ENCODE measurements around the gene BCAS4.
A peak's percentile ranks its signal among the peaks of the same experiment; 100 is the strongest.
"Not testable (repeated sequence)": the region's sequence is repeated elsewhere in the genome, so short reads cannot be mapped to it uniquely, and the experiment has no call there.

Gene BCAS4

GRCh38 chr20:50798650-50799049 lies 3.8 kb downstream of the BCAS4 start:
- DNase-seq (ENCODE audit: low read depth in 2 of 3, low spot score in 2 of 3): no peak

GRCh38 chr20:50799176-50799889 lies 4.5 kb downstream of the BCAS4 start:
- DNase-seq (ENCODE audit: low read depth in 2 of 3, low spot score in 2 of 3): no peak

- DNase-seq (ENCODE audit: low read depth in 2 of 3, low spot score in 2 of 3): no peak
These were observed 5.2 kb downstream of the BCAS4 start for GRCh38 chr20:50799890-50800550.

- not testable (repeated sequence) for DNase-seq (ENCODE audit: low read depth in 2 of 3, low spot score in 2 of 3)
These were observed 6.3 kb downstream of the BCAS4 start for GRCh38 chr20:50800986-50801746.

- no peak for DNase-seq (ENCODE audit: low read depth in 2 of 3, low spot score in 2 of 3)
These were observed 6.9 kb downstream of the BCAS4 start for GRCh38 chr20:50801747-50802125.

- no peak for DNase-seq (ENCODE audit: low read depth in 2 of 3, low spot score in 2 of 3)
These were observed 7.4 kb downstream of the BCAS4 start for GRCh38 chr20:50802289-50802688.

- no peak for DNase-seq (ENCODE audit: low read depth in 2 of 3, low spot score in 2 of 3)
These were observed 9.8 kb downstream of the BCAS4 start for GRCh38 chr20:50804437-50805348.

- DNase-seq (ENCODE audit: low read depth in 2 of 3, low spot score in 2 of 3): no peak
These were observed 10.5 kb downstream of the BCAS4 start for GRCh38 chr20:50805349-50805684.

- no peak for DNase-seq (ENCODE audit: low read depth in 2 of 3, low spot score in 2 of 3)
These were observed 11.4 kb downstream of the BCAS4 start for GRCh38 chr20:50806126-50806768.

GRCh38 chr20:50810063-50810462 lies 15.2 kb downstream of the BCAS4 start:
- DNase-seq (ENCODE audit: low read depth in 2 of 3, low spot score in 2 of 3): no peak

- no peak for DNase-seq (ENCODE audit: low read depth in 2 of 3, low spot score in 2 of 3)
These were observed 16.0 kb downstream of the BCAS4 start for GRCh38 chr20:50810842-50811241.

- no peak for DNase-seq (ENCODE audit: low read depth in 2 of 3, low spot score in 2 of 3)
These were observed 18.3 kb downstream of the BCAS4 start for GRCh38 chr20:50813101-50813643.

- no peak for DNase-seq (ENCODE audit: low read depth in 2 of 3, low spot score in 2 of 3)
These were observed 18.9 kb downstream of the BCAS4 start for GRCh38 chr20:50813801-50814200.

- no peak for DNase-seq (ENCODE audit: low read depth in 2 of 3, low spot score in 2 of 3)
These were observed 19.7 kb downstream of the BCAS4 start for GRCh38 chr20:50814438-50815161.

- DNase-seq (ENCODE audit: low read depth in 2 of 3, low spot score in 2 of 3): no peak
These were observed 20.5 kb downstream of the BCAS4 start for GRCh38 chr20:50815162-50815989.

- DNase-seq (ENCODE audit: low read depth in 2 of 3, low spot score in 2 of 3): peak in 1 of 3 experiments; percentile 16
These were observed 22.9 kb downstream of the BCAS4 start for GRCh38 chr20:50817776-50818172.

GRCh38 chr20:50819349-50819748 lies 24.5 kb downstream of the BCAS4 start:
- no peak for DNase-seq (ENCODE audit: low read depth in 2 of 3, low spot score in 2 of 3)

GRCh38 chr20:50820515-50821256 lies 25.8 kb downstream of the BCAS4 start:
- no peak for DNase-seq (ENCODE audit: low read depth in 2 of 3, low spot score in 2 of 3)
